GM12891 (cell line): ENCODE data around the gene TPGS1.

ENCODE experiments used
- DNase-seq: peaks from one replicate; pipeline ENCODE4 v3.0.0; 2011; ENCODE audit warnings: low spot score; ENCODE audit not compliant: insufficient read length
- FAIRE-seq: peaks from 2 replicates; lab custom pipeline; 2011; peaks lifted over from hg19 to GRCh38; lab: Jason Lieb, UNC
- PAX5 ChIP-seq: IDR thresholded peaks from 2 replicates; pipeline ENCODE4 v1.6.1; 2011; ENCODE audit warnings: low read length, moderate library complexity, mild to moderate bottlenecking; ENCODE audit not compliant: insufficient read depth, severe bottlenecking
- POLR2A ChIP-seq: IDR thresholded peaks from 2 replicates; pipeline ENCODE4 v1.6.1; 2011; ENCODE audit warnings: low read depth, low read length, control low read depth
- POLR2AphosphoS5 ChIP-seq: IDR thresholded peaks from 2 replicates; pipeline ENCODE4 v1.6.1; 2011; ENCODE audit warnings: low read depth, low read length, control low read depth
- POU2F2 ChIP-seq: IDR thresholded peaks from 2 replicates; pipeline ENCODE4 v1.6.1; 2011; ENCODE audit warnings: low read depth, mild to moderate bottlenecking, control low read depth, low read length, moderate library complexity
- SPI1 ChIP-seq: IDR thresholded peaks from 2 replicates; pipeline ENCODE4 v1.6.1; 2011; ENCODE audit warnings: low read depth, low read length, control low read depth
- TAF1 ChIP-seq: IDR thresholded peaks from 2 replicates; pipeline ENCODE4 v1.6.1; 2011; ENCODE audit warnings: low read depth, low read length, control low read depth

The TPGS1 gene

GRCh38 chr19:517721-518597, 10.7 kb downstream of the TPGS1 start:
- TF ChIP-seq SPI1: no peak
- TF ChIP-seq POLR2AphosphoS5: no peak
- no peak for TF ChIP-seq POLR2A
- TF ChIP-seq POU2F2: no peak
- FAIRE-seq (no peak), DNase-seq (no peak)

- FAIRE-seq (peak; percentile 58), DNase-seq (no peak)
- no peak for TF ChIP-seq POLR2AphosphoS5
- no peak for TF ChIP-seq PAX5
- no peak for TF ChIP-seq POU2F2
- TF ChIP-seq TAF1: no peak
- TF ChIP-seq POLR2A: no peak
- no peak for TF ChIP-seq SPI1
Observed at GRCh38 chr19:518598-519231, 11.4 kb downstream of the TPGS1 start.

GRCh38 chr19:519449-519865, 12.2 kb downstream of the TPGS1 start:
- TF ChIP-seq TAF1: no peak
- no peak for TF ChIP-seq PAX5
- no peak for TF ChIP-seq POU2F2
- TF ChIP-seq SPI1: no peak
- TF ChIP-seq POLR2A: no peak
- TF ChIP-seq POLR2AphosphoS5: no peak
- DNase-seq: no peak
- no peak for FAIRE-seq

- DNase-seq: no peak
- TF ChIP-seq POLR2A (no peak), PAX5 (no peak), POU2F2 (no peak), SPI1 (no peak), POLR2AphosphoS5 (no peak), TAF1 (no peak)
- FAIRE-seq: no peak
Observed at GRCh38 chr19:522726-523125, 15.4 kb downstream of the TPGS1 start.

GRCh38 chr19:524062-524674, 16.9 kb downstream of the TPGS1 start:
- TF ChIP-seq TAF1: no peak
- no peak for TF ChIP-seq PAX5
- no peak for TF ChIP-seq POLR2AphosphoS5
- FAIRE-seq (no peak), DNase-seq (no peak)

- TF ChIP-seq PAX5 (no peak), POLR2AphosphoS5 (no peak), SPI1 (no peak), TAF1 (no peak), POLR2A (no peak), POU2F2 (no peak)
- FAIRE-seq: no peak
- no peak for DNase-seq
Observed at GRCh38 chr19:525029-525428, 17.7 kb downstream of the TPGS1 start.

GRCh38 chr19:525857-526419, 18.6 kb downstream of the TPGS1 start:
- TF ChIP-seq POLR2AphosphoS5 (no peak), POU2F2 (no peak), SPI1 (no peak), PAX5 (no peak), POLR2A (no peak), TAF1 (no peak)
- FAIRE-seq (no peak), DNase-seq (no peak)

- no peak for TF ChIP-seq SPI1
- FAIRE-seq (no peak), DNase-seq (no peak)
Observed at GRCh38 chr19:530134-531008, 23.1 kb downstream of the TPGS1 start.
